OCI-LY3 (cell line): ENCODE data around the gene ZNF384.
"Not testable (repeated sequence)": the region's sequence is repeated elsewhere in the genome, so short reads cannot be mapped to it uniquely, and the experiment has no call there.

Experiments
- H2AFZ ChIP-seq: fragments of 200-600, 300-600 bp; shearing (Covaris generic); 2 replicates; pipeline ENCODE4 v1.6.0; 2014; ENCODE audit warnings: antibody characterized with exemption, low read depth, low read length
- H3K27ac ChIP-seq: fragments of 200-600, 300-600 bp; sonication (generic); 2 replicates; pipeline ENCODE4 v1.5.1; 2014; ENCODE audit warnings: mild to moderate bottlenecking, low read length, moderate library complexity, mixed read lengths
- H3K27me3 ChIP-seq: fragments of 200-600, 300-600 bp; sonication (generic); 2 replicates; pipeline ENCODE4 v1.6.1; 2014; ENCODE audit warnings: low read depth, low read length, mixed read lengths
- H3K36me3 ChIP-seq: fragments of 200-600, 300-600 bp; sonication (generic); replicated peaks from 2 replicates; pipeline ENCODE3; 2014; ENCODE audit warnings: low read depth, low read length, mixed read lengths
- H3K4me1 ChIP-seq: fragments of 300-600, 200-600 bp; sonication (generic); 2 replicates; pipeline ENCODE4 v1.6.1; 2014; ENCODE audit warnings: low read length, mixed read lengths
- H3K4me2 ChIP-seq: fragments of 200-600, 300-600 bp; sonication (generic); 2 replicates; pipeline ENCODE4 v1.6.1; 2014; ENCODE audit warnings: low read length, mixed read lengths
- H3K4me3 ChIP-seq: fragments of 300-600, 200-600 bp; sonication (generic); 2 replicates; pipeline ENCODE4 v1.5.1; 2014; ENCODE audit warnings: antibody characterized with exemption, mild to moderate bottlenecking, low read length, moderate library complexity
- H3K79me2 ChIP-seq: fragments of 300-600, 200-600 bp; shearing (Covaris generic); 2 replicates; pipeline ENCODE4 v1.6.1; 2014; ENCODE audit warnings: mild to moderate bottlenecking, low read length, mixed read lengths
- H3K9ac ChIP-seq: fragments of 300-600, 200-600 bp; shearing (Covaris generic); 2 replicates; pipeline ENCODE4 v1.6.0; 2014; ENCODE audit warnings: mild to moderate bottlenecking, low read length, moderate library complexity
- H3K9me3 ChIP-seq: fragments of 200-600, 300-600 bp; shearing (Covaris generic); 2 replicates; pipeline ENCODE4 v1.6.1; 2014; ENCODE audit warnings: low read length, mixed read lengths; ENCODE audit not compliant: insufficient read depth
- H4K20me1 ChIP-seq: fragments of 200-600, 300-600 bp; sonication (generic); 2 replicates; pipeline ENCODE4 v1.6.1; 2016; ENCODE audit warnings: low read length, mixed read lengths; ENCODE audit not compliant: insufficient read depth
- EZH2phosphoT487 ChIP-seq: fragments of 200-600 bp; shearing (Covaris generic); IDR thresholded peaks from 2 replicates; pipeline ENCODE4 v1.6.1; 2018; ENCODE audit warnings: antibody characterized with exemption, mixed run types, low read depth
- TF ChIP-seq, protein P1 (sequence below): fragments of 200-600, 300-600 bp; sonication (generic); IDR thresholded peaks from 2 replicates; pipeline ENCODE4 v1.5.1; 2014; ENCODE audit warnings: antibody characterized with exemption, low read length, low read depth

The ZNF384 gene

DNA sequence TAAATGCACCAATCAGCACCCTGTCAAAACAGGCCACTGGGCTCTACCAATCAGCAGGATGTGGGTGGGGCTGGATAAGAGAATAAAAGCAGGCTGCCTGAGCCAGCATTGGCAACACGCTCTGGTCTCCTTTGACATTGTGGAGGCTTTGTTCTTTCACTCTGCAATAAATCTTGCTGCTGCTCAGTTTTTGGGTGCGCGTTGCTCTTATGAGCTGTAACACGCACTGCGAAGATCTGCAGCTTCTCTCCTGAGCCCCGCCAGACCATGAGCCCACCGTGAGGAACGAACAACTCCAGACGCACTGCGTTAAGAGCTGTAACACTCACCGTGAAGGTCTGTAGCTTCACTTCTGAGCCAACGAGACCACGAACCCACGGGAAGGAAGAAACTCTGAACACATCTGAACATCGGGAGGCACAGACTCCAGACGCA lies 19.8 kb upstream of the ZNF384 start:
- Histone ChIP-seq H3K27ac (no peak overlapping the region), H4K20me1 (no peaks in the 10 kb centered on the region), H3K4me1 (no peaks in the 10 kb centered on the region), H3K4me2 (no peak overlapping the region), H3K9ac (no peak overlapping the region), H2AFZ (no peak overlapping the region), H3K9me3 (no peaks in the 10 kb centered on the region), H3K4me3 (no peak overlapping the region), H3K79me2 (no peaks in the 10 kb centered on the region), H3K27me3 (no peaks in the 10 kb centered on the region), H3K36me3 (no peaks in the 10 kb centered on the region)
- TF ChIP-seq, protein P1, sequence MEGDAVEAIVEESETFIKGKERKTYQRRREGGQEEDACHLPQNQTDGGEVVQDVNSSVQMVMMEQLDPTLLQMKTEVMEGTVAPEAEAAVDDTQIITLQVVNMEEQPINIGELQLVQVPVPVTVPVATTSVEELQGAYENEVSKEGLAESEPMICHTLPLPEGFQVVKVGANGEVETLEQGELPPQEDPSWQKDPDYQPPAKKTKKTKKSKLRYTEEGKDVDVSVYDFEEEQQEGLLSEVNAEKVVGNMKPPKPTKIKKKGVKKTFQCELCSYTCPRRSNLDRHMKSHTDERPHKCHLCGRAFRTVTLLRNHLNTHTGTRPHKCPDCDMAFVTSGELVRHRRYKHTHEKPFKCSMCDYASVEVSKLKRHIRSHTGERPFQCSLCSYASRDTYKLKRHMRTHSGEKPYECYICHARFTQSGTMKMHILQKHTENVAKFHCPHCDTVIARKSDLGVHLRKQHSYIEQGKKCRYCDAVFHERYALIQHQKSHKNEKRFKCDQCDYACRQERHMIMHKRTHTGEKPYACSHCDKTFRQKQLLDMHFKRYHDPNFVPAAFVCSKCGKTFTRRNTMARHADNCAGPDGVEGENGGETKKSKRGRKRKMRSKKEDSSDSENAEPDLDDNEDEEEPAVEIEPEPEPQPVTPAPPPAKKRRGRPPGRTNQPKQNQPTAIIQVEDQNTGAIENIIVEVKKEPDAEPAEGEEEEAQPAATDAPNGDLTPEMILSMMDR, result no peak
- TF ChIP-seq EZH2phosphoT487, result no peak

- not testable (repeated sequence) for H2AFZ ChIP-seq, H3K79me2 ChIP-seq, H3K9ac ChIP-seq, H3K27ac ChIP-seq, H3K27me3 ChIP-seq, H4K20me1 ChIP-seq, H3K4me3 ChIP-seq, H3K36me3 ChIP-seq, H3K4me1 ChIP-seq, H3K4me2 ChIP-seq, H3K9me3 ChIP-seq
Observed at GRCh38 chr12:6708351-6708750, 19.2 kb upstream of the ZNF384 start.

GRCh38 chr12:6703631-6704030 lies 14.5 kb upstream of the ZNF384 start:
- no peak overlapping the region for H3K4me3 ChIP-seq
- H4K20me1 ChIP-seq, result no peaks in the 10 kb centered on the region
- H3K27ac ChIP-seq, result no peak overlapping the region
- peaks cover 3% of the 10 kb centered on the region; the same call in 1 of the 2 replicates for H3K4me1 ChIP-seq
- no peaks in the 10 kb centered on the region for H3K36me3 ChIP-seq
- TF ChIP-seq, protein P1, result no peak; the same call in 1 of the 2 replicates
- H3K79me2 ChIP-seq, result no peaks in the 10 kb centered on the region
- peak overlapping the region; percentile 49 for H3K4me2 ChIP-seq
- H3K9ac ChIP-seq, result no peak overlapping the region
- 0 out of 2 replicates have a peak, but pooled peaks cover 3% of the 10 kb centered on the region for H3K27me3 ChIP-seq
- H2AFZ ChIP-seq, result peak overlapping the region; percentile 55; the same call in 1 of the 2 replicates
- no peaks in the 10 kb centered on the region for H3K9me3 ChIP-seq

- Histone ChIP-seq H3K27ac (no peak overlapping the region), H3K4me2 (no peak overlapping the region), H3K4me3 (no peak overlapping the region), H3K79me2 (no peaks in the 10 kb centered on the region), H3K9ac (no peak overlapping the region), H3K36me3 (no peaks in the 10 kb centered on the region), H4K20me1 (no peaks in the 10 kb centered on the region), H2AFZ (no peak overlapping the region), H3K4me1 (peaks cover 21% of the 10 kb centered on the region), H3K9me3 (no peaks in the 10 kb centered on the region), H3K27me3 (0 out of 2 replicates have a peak, but pooled peaks cover 3% of the 10 kb centered on the region)
- TF ChIP-seq, protein P1, result no peak
- TF ChIP-seq EZH2phosphoT487, result no peak
Observed at GRCh38 chr12:6701078-6701768, 12.0 kb upstream of the ZNF384 start.
